Measurements from ENCODE around the gene GGN.
"Not testable (repeated sequence)": the region's sequence is repeated elsewhere in the genome, so short reads cannot be mapped to it uniquely, and the experiment has no call there.

GRCh38 chr19:38411898-38412297 lies 24.1 kb upstream of the GGN start:
- not testable (repeated sequence) for TF ChIP-seq CTCF (IDR thresholded peaks at IDR 0.05); POLR2A (IDR thresholded peaks at IDR 0.05); POLR2AphosphoS5 (IDR thresholded peaks at IDR 0.05; ENCODE audit: insufficient read depth in 1 of 2, low read depth in 1 of 2)

All from vagina (tissue), 2 donors.